WERI-Rb-1 (cell line): ENCODE measurements around the gene ATP2B2.

Experiments used
- DNase-seq: peaks from one replicate; pipeline ENCODE4 v3.0.0-alpha.2; 2020
- H3K27ac ChIP-seq: fragments of 250-450 bp; sonication (Bioruptor Pico); 2 replicates; pipeline ENCODE4 v1.5.1; 2020; ENCODE audit warnings: mild to moderate bottlenecking, moderate library complexity
- H3K27me3 ChIP-seq: fragments of 250-450 bp; sonication (Bioruptor Pico); 2 replicates; pipeline ENCODE4 v1.5.1; 2021; ENCODE audit warnings: mild to moderate bottlenecking, low read depth, moderate library complexity; ENCODE audit not compliant: insufficient read depth, severe bottlenecking
- H3K36me3 ChIP-seq: fragments of 250-450 bp; sonication (Bioruptor Pico); 2 replicates; pipeline ENCODE4 v1.5.1; 2020; ENCODE audit warnings: mild to moderate bottlenecking, moderate library complexity
- H3K4me3 ChIP-seq: 2 replicates; pipeline ENCODE4 v1.5.1; 2011; ENCODE audit warnings: low read depth, mild to moderate bottlenecking, control low read depth, low read length
- H3K9me3 ChIP-seq: fragments of 250-450 bp; sonication (Bioruptor Pico); 2 replicates; pipeline ENCODE4 v1.5.1; 2021; ENCODE audit warnings: mild to moderate bottlenecking, moderate library complexity; ENCODE audit not compliant: severe bottlenecking
- TF ChIP-seq, protein P1 (sequence below): IDR thresholded peaks from 2 replicates; pipeline ENCODE4 v1.5.1; 2011; ENCODE audit warnings: low read depth, mild to moderate bottlenecking, control low read depth, inconsistent platforms, low read length

The ATP2B2 gene

DNA sequence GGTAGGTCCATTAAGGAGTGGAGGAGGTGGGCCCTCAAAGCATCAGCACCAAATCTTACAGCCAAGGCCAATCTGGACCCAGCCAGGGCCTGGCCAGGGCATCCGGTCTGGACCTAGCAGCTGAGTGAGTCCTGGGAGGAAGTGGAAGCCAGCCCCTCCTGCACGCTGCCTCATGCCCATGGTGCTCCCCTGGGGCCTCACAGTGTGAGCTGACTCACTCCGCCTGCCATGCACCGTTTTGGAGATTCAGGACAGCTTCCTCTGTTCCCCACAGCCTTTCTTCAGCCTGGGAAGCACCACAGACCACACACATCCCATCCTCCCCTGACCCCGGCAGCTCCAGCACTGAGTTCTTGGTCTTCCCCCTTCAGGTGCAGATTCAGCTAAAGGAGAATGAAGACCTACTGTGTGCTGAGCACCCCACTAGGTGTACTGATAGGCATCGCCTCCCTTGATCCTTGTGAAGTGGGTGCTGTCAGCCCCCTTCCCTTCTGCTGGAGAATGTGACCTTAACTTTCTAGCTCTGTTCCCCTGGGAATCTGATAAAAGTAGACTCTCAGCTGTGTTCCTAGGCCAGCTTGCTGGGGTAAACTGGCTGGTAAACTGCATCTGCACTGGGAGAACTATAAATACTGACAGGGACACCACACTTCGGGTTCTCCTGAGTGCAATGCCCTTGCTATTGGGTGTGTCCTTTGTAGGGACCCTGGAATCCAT, 147.6 kb downstream of the ATP2B2 start:
- H3K4me3 ChIP-seq = no peak overlapping the region
- TF ChIP-seq, protein P1, sequence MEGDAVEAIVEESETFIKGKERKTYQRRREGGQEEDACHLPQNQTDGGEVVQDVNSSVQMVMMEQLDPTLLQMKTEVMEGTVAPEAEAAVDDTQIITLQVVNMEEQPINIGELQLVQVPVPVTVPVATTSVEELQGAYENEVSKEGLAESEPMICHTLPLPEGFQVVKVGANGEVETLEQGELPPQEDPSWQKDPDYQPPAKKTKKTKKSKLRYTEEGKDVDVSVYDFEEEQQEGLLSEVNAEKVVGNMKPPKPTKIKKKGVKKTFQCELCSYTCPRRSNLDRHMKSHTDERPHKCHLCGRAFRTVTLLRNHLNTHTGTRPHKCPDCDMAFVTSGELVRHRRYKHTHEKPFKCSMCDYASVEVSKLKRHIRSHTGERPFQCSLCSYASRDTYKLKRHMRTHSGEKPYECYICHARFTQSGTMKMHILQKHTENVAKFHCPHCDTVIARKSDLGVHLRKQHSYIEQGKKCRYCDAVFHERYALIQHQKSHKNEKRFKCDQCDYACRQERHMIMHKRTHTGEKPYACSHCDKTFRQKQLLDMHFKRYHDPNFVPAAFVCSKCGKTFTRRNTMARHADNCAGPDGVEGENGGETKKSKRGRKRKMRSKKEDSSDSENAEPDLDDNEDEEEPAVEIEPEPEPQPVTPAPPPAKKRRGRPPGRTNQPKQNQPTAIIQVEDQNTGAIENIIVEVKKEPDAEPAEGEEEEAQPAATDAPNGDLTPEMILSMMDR = no peak
- DNase-seq = no peak

DNA sequence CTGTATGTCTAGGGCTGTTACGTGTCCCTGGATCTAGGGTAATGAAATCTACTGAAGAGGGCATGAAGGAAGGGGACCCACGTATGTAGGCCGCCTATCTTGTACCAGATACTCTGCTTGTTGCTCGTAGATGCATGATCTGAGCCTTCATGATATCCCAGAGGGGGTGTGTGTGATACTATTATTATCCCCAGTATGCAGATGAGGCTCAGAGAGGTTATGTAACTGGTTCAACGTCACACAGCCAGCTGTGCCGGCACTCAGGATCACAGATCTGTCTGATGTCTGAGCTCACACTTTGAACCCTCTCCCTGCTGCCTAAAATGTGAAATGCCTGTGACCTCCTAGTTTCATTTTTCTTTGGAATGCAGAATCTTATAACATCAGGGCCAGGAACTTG, 148.3 kb downstream of the ATP2B2 start:
- TF ChIP-seq, protein P1 = no peak
- Histone ChIP-seq H3K9me3 (no peaks in the 10 kb centered on the region), H3K27ac (no peak overlapping the region), H3K36me3 (no peaks in the 10 kb centered on the region), H3K4me3 (no peak overlapping the region), H3K27me3 (no peaks in the 10 kb centered on the region)
- no peak for DNase-seq

More for the DNA sequence above, 147.6 kb downstream of the ATP2B2 start:
- Histone ChIP-seq H3K9me3 (no peaks in the 10 kb centered on the region), H3K36me3 (no peaks in the 10 kb centered on the region), H3K27ac (no peak overlapping the region), H3K27me3 (no peaks in the 10 kb centered on the region)

DNA sequence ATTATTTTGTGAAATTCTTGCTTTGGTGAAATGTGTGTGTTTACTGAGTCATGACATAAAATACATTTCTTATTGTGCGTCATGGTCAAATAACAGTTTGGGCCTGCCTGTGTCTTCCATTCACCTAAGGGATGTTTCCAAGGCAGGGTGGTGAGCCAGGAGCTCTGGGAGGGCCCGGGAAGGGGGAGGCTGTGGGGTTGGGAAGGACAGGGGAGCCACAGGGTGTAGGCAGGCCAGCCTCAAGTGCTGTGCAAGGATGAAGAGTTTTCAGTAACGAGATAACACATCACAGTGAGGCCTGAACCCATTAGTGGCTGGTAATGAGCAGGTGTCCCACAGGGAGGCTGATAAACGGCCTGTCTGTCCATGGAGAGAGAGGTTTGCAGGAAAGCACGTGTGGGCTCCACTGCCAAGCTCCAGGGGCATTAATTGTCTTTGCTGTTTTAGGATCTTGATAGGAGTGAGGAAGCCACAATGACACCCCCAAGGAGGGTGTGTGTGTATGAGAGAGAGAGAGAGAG, 148.9 kb downstream of the ATP2B2 start:
- no peak overlapping the region for H3K4me3 ChIP-seq
- DNase-seq = no peak
- H3K27ac ChIP-seq = no peak overlapping the region
- H3K9me3 ChIP-seq = no peaks in the 10 kb centered on the region
- TF ChIP-seq, protein P1 = no peak
- no peaks in the 10 kb centered on the region for H3K36me3 ChIP-seq
- no peaks in the 10 kb centered on the region for H3K27me3 ChIP-seq

DNA sequence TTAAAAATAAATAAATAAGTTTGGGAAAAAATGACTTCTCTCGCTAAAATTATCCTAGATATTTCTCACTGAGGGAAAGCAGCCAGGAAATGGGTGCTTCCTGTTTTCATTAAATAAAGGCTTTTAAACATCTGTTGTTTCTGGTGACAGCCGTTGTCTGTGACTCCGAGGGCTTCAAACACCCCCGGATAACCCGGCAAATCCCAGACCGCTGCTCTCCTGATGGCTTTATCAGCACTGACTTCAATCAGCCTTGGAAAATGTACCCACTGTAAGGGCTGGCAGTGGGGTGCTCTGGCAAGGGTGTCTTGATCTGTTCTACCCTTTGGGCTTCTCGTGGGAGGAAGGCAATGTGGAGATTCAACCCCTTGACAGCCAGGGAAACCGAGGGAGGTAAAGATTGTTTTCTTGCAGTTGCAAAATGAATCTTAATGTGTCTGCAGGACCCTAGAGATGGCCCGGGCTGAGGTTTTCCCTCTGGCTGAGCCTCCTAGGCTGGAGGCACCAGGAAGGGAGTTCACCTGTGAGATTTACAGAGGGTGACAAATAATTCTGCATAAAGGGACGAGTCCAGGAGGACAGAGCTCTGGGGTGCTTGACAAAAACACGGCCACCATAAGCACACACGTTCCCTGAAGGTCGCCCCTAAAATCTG, 150.9 kb downstream of the ATP2B2 start:
- no peaks in the 10 kb centered on the region for H3K36me3 ChIP-seq
- TF ChIP-seq, protein P1 = no peak
- peak overlapping the region; percentile 51 for H3K27ac ChIP-seq
- no peaks in the 10 kb centered on the region for H3K9me3 ChIP-seq
- H3K27me3 ChIP-seq = no peaks in the 10 kb centered on the region
- peak; percentile 72 for DNase-seq
- peak overlapping the region; percentile 12 for H3K4me3 ChIP-seq

DNA sequence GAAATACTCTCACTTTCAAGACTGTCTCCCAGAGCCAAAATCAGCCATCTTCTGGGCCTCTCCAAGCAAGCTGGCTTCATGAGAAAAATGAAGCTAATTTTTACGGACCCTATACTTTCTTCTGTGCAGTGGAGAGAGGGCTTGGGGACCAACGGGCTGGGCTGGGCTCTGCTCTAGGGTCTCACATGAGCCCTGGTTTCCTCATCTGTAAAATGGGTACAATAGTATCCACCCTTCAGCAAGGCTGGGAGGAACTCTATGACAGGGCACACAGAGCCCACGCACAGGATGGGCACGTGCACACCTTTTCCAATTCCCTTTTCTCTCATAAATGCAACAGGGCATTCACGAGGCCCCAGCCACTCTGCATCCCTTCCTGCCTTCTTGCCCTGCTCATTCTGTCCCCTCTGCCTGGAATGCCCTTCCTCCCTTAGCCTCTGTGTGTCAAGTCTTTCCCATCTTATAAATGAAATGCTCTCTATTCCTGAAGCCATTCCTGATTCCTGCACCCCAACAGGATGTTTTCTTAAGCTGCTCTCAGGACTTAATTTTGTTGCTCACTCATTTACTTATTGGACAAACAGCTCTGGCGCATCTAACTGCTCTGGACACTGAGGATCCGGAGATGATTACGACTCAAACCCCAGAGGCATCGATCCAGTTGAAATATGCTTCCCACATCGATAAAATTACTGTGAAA, 151.6 kb downstream of the ATP2B2 start:
- Histone ChIP-seq H3K4me3 (peak overlapping the region; percentile 12), H3K36me3 (no peaks in the 10 kb centered on the region), H3K27me3 (no peaks in the 10 kb centered on the region), H3K9me3 (no peaks in the 10 kb centered on the region), H3K27ac (peak overlapping the region; percentile 51)
- TF ChIP-seq, protein P1 = no peak
- no peak for DNase-seq
